GM21526 (cell line): Measurements from ENCODE around the gene KDM1B.
"Not testable (repeated sequence)": the region's sequence is repeated elsewhere in the genome, so short reads cannot be mapped to it uniquely, and the experiment has no call there.

Experiments used
- ATAC-seq: cut with Tn5 transposase; IDR thresholded peaks from one replicate; pipeline ENCODE4 v1.9.1; 2021; ENCODE audit warnings: moderate library complexity; ENCODE audit not compliant: unreplicated experiment, low FRiP score

Gene KDM1B

GRCh38 chr6:18151391-18151790 lies 3.8 kb upstream of the KDM1B start:
- not testable (repeated sequence) for ATAC-seq

GRCh38 chr6:18151801-18152200 lies 3.4 kb upstream of the KDM1B start:
- ATAC-seq = no peak

- no peak for ATAC-seq
Measured at GRCh38 chr6:18153311-18153703, 1.9 kb upstream of the KDM1B start.

GRCh38 chr6:18154507-18155149 lies 594 bp upstream of the KDM1B start, which contains the start of gene TPMT:
Gene TPMT (minus strand): TSS chr6:18155077. CDS start chr6:18149127, 5,950 bp downstream.
- peak; percentile 50 for ATAC-seq

GRCh38 chr6:18155864-18156421 lies 721 bp downstream of the KDM1B start:
- peak; percentile 42 for ATAC-seq

GRCh38 chr6:18160911-18161310 lies 5.7 kb downstream of the KDM1B start:
- no peak for ATAC-seq

- no peak for ATAC-seq
Measured at GRCh38 chr6:18161431-18161830, 6.2 kb downstream of the KDM1B start.

- no peak for ATAC-seq
Measured at GRCh38 chr6:18162401-18162800, 7.2 kb downstream of the KDM1B start.

- no peak for ATAC-seq
Measured at GRCh38 chr6:18165751-18166150, 10.5 kb downstream of the KDM1B start.

GRCh38 chr6:18166312-18167036 lies 11.3 kb downstream of the KDM1B start:
- ATAC-seq = no peak

- no peak for ATAC-seq
Measured at GRCh38 chr6:18168264-18168663, 13.0 kb downstream of the KDM1B start.

- no peak for ATAC-seq
Measured at GRCh38 chr6:18171871-18172270, 16.6 kb downstream of the KDM1B start.

GRCh38 chr6:18176198-18176597 lies 21.0 kb downstream of the KDM1B start:
- ATAC-seq = not testable (repeated sequence)

GRCh38 chr6:18177286-18177965 lies 22.2 kb downstream of the KDM1B start:
- ATAC-seq = no peak

- no peak for ATAC-seq
Measured at GRCh38 chr6:18178960-18179615, 23.9 kb downstream of the KDM1B start.

- ATAC-seq = no peak
Measured at GRCh38 chr6:18179770-18180356, 24.6 kb downstream of the KDM1B start.

- ATAC-seq = no peak
Measured at GRCh38 chr6:18182568-18182967, 27.3 kb downstream of the KDM1B start.

- no peak for ATAC-seq
Measured at GRCh38 chr6:18183766-18184165, 28.5 kb downstream of the KDM1B start.

- no peak for ATAC-seq
Measured at GRCh38 chr6:18185624-18186023, 30.4 kb downstream of the KDM1B start.

GRCh38 chr6:18186033-18186432 lies 30.8 kb downstream of the KDM1B start:
- no peak for ATAC-seq
